IMR-90 (cell line): Measurements from ENCODE around the gene MED23. TPM values are rescaled to one million over a fixed set of nuclear protein-coding genes. Genes with fewer than 3 reads are reported as not detected.
A peak's percentile ranks its signal among the peaks of the same experiment; 100 is the strongest.

Experiments used
- ATAC-seq: fragments of 200-7000 bp; cut with Tn5 transposase; 2 replicates; pipeline ENCODE4 v1.9.1; 2020; ENCODE audit warnings: low read depth, mild to moderate bottlenecking, moderate library complexity
- BruUV-seq: library from RNA; stranded (reverse); fragments of 400-500 nt; replicated peaks from 2 replicates; lab custom pipeline; 2021; lab: Mats Ljungman, UMichigan
- CTCF ChIA-PET: fragments of 300-600 bp; formaldehyde crosslinking; extraction: SDS; loops from one replicate; lab custom pipeline; 2021; ENCODE audit warnings: antibody characterized with exemption; lab: Yijun Ruan, JAX
- POLR2A ChIA-PET: fragments of 300-600 bp; sonication (Branson Sonifier 250); formaldehyde crosslinking; loops from one replicate; lab custom pipeline; 2022; ENCODE audit warnings: antibody characterized with exemption; ENCODE audit not compliant: unreplicated experiment; lab: Charles Lee
- DNase-seq: peaks from one replicate; pipeline ENCODE4 v3.0.0; 2013
- H2AFZ ChIP-seq: replicated peaks from 2 replicates; pipeline ENCODE3; 2013; ENCODE audit warnings: low read length, mild to moderate bottlenecking; ENCODE audit not compliant: poor library complexity
- H2AK5ac ChIP-seq: 2 replicates; pipeline ENCODE4 v1.6.1; 2013; ENCODE audit warnings: low read depth, low read length, inconsistent platforms
- H2AK9ac ChIP-seq: replicated peaks from 2 replicates; pipeline ENCODE3; 2013; ENCODE audit warnings: mild to moderate bottlenecking, low read depth, low read length, moderate library complexity; ENCODE audit not compliant: poor library complexity
- H2BK120ac ChIP-seq: 2 replicates; pipeline ENCODE4 v1.6.1; 2013; ENCODE audit warnings: low read depth, low read length, inconsistent platforms
- H2BK15ac ChIP-seq: 3 replicates; pipeline ENCODE4 v1.6.1; 2013; ENCODE audit warnings: low read depth, low read length, inconsistent platforms
- H2BK20ac ChIP-seq: 2 replicates; pipeline ENCODE4 v1.6.1; 2013; ENCODE audit warnings: low read depth, mild to moderate bottlenecking, inconsistent platforms, low read length, moderate library complexity
- H2BK5ac ChIP-seq: 2 replicates; pipeline ENCODE4 v1.6.1; 2013; ENCODE audit warnings: mild to moderate bottlenecking, low read depth, low read length, inconsistent platforms; ENCODE audit not compliant: poor library complexity, severe bottlenecking
- H3K14ac ChIP-seq: replicated peaks from 2 replicates; pipeline ENCODE4 v1.6.1; 2013; ENCODE audit warnings: low read depth, low read length, inconsistent platforms
- H3K18ac ChIP-seq: 2 replicates; pipeline ENCODE4 v1.6.1; 2013; ENCODE audit warnings: low read depth, low read length, control low read depth
- H3K23ac ChIP-seq: 2 replicates; pipeline ENCODE4 v1.6.1; 2013; ENCODE audit warnings: low read depth, low read length, inconsistent platforms
- H3K27ac ChIP-seq: 2 replicates; pipeline ENCODE4 v1.5.1; 2013; ENCODE audit warnings: mild to moderate bottlenecking, control low read depth, low read length; ENCODE audit not compliant: insufficient read depth
- H3K27me3 ChIP-seq: 2 replicates; pipeline ENCODE4 v1.6.1; 2013; ENCODE audit warnings: low read length; ENCODE audit not compliant: control insufficient read depth, insufficient read depth
- H3K36me3 ChIP-seq: 2 replicates; pipeline ENCODE4 v1.6.1; 2013; ENCODE audit warnings: low read length, mixed read lengths; ENCODE audit not compliant: control insufficient read depth, insufficient read depth
- H3K4ac ChIP-seq: 2 replicates; pipeline ENCODE4 v1.6.1; 2013; ENCODE audit warnings: low read depth, low read length, inconsistent platforms
- H3K4me1 ChIP-seq: 2 replicates; pipeline ENCODE4 v1.6.1; 2013; ENCODE audit warnings: low read length, mixed read lengths; ENCODE audit not compliant: control insufficient read depth, insufficient read depth
- H3K4me2 ChIP-seq: 2 replicates; pipeline ENCODE4 v1.6.1; 2013; ENCODE audit warnings: low read depth, mild to moderate bottlenecking, control low read depth, low read length, moderate library complexity
- H3K4me3 ChIP-seq: 2 replicates; pipeline ENCODE4 v1.5.1; 2013; ENCODE audit warnings: low read depth, mild to moderate bottlenecking, control low read depth, low read length, moderate library complexity; ENCODE audit not compliant: insufficient read depth
- H3K56ac ChIP-seq: 2 replicates; pipeline ENCODE4 v1.6.1; 2013; ENCODE audit warnings: low read length, inconsistent platforms; ENCODE audit not compliant: insufficient read depth; ENCODE audit errors: extremely low read depth
- H3K79me1 ChIP-seq, 2 experiments: 2 replicates each; pipeline ENCODE4 v1.6.1; 2013; ENCODE audit warnings: low read length in 2 of 2, inconsistent platforms in 1 of 2, low read depth in 1 of 2
- H3K9ac ChIP-seq: 2 replicates; pipeline ENCODE4 v1.6.1; 2013; ENCODE audit warnings: low read depth, low read length, control low read depth
- H3K9me1 ChIP-seq: 2 replicates; pipeline ENCODE4 v1.6.1; 2013; ENCODE audit warnings: low read length, inconsistent platforms; ENCODE audit not compliant: insufficient read depth
- H3K9me3 ChIP-seq: 2 replicates; pipeline ENCODE4 v1.6.1; 2013; ENCODE audit warnings: low read length; ENCODE audit not compliant: control insufficient read depth, insufficient read depth
- H4K20me1 ChIP-seq: 2 replicates; pipeline ENCODE4 v1.6.1; 2013; ENCODE audit warnings: low read length, inconsistent platforms; ENCODE audit not compliant: insufficient read depth
- H4K5ac ChIP-seq: 2 replicates; pipeline ENCODE4 v1.6.1; 2013; ENCODE audit warnings: mild to moderate bottlenecking, low read depth, low read length, control low read depth
- H4K8ac ChIP-seq, 2 experiments: 2 replicates each; pipeline ENCODE4 v1.6.1; 2013; ENCODE audit warnings: low read depth in 2 of 2, low read length in 2 of 2, control low read depth in 1 of 2, inconsistent platforms in 1 of 2
- H4K91ac ChIP-seq: 2 replicates; pipeline ENCODE4 v1.6.1; 2013; ENCODE audit warnings: low read depth, low read length, inconsistent platforms; ENCODE audit not compliant: insufficient read depth
- CTCF ChIP-seq: conservative IDR thresholded peaks from 2 replicates; pipeline ENCODE4 v1.5.1; 2012; ENCODE audit warnings: mild to moderate bottlenecking, low read depth, low read length, improper control_type of control experiment
- ELK1 ChIP-seq: fragments of 150-350 bp; IDR thresholded peaks from 2 replicates; pipeline ENCODE4 v1.6.1; 2016; ENCODE audit warnings: low read depth, mild to moderate bottlenecking, low read length, moderate library complexity, borderline replicate concordance
- MAFK ChIP-seq: IDR thresholded peaks from 2 replicates; pipeline ENCODE4 v1.6.1; 2012; ENCODE audit warnings: low read depth, low read length, improper control_type of control experiment
- MXI1 ChIP-seq: IDR thresholded peaks from 2 replicates; pipeline ENCODE4 v1.6.1; 2012; ENCODE audit warnings: low read depth, mild to moderate bottlenecking, low read length, moderate library complexity, borderline replicate concordance
- NFE2L2 ChIP-seq: fragments of 150-350 bp; IDR thresholded peaks from 2 replicates; pipeline ENCODE4 v1.6.1; 2016; ENCODE audit warnings: low read depth, mild to moderate bottlenecking, low read length
- RAD21 ChIP-seq: IDR thresholded peaks from 2 replicates; pipeline ENCODE4 v1.6.1; 2012; ENCODE audit warnings: low read length, improper control_type of control experiment
- RCOR1 ChIP-seq: IDR thresholded peaks from 2 replicates; pipeline ENCODE4 v1.6.1; 2012; ENCODE audit warnings: mild to moderate bottlenecking, low read length, improper control_type of control experiment; ENCODE audit not compliant: insufficient replicate concordance
- SMC3 ChIP-seq: fragments of 150-350 bp; IDR thresholded peaks from 2 replicates; pipeline ENCODE4 v1.6.1; 2016; ENCODE audit warnings: low read depth, mild to moderate bottlenecking, antibody characterized with exemption, low read length, moderate library complexity
- WGBS, 2 experiments: methylation state at CpG; one replicate each; pipeline versions ENCODE4 v1.1.5 to v1.1.7; 2013; ENCODE audit warnings: missing lambda C conversion rate in 2 of 2; ENCODE audit not compliant: insufficient read length in 1 of 2; ENCODE audit errors: extremely low coverage in 2 of 2; 5-methylcytosine and 5-hydroxymethylcytosine counted together
- dilution Hi-C: fragments of 300-500 bp; cut with HindIII; formaldehyde crosslinking; loops from one replicate; pipeline ENCODE4 v1.14.3; 2018; ENCODE audit warnings: low sequenced_read_pairs; ENCODE audit not compliant: unreplicated experiment
- in situ Hi-C: fragments of 300-500 bp; cut with MboI; formaldehyde crosslinking; loops from 3 replicates; pipeline ENCODE4 v1.14.3; 2019; ENCODE audit warnings: low sequenced_read_pairs, inconsistent platforms, mixed read lengths
- intact Hi-C: fragments of 100-400 bp; cut with micrococcal nuclease; formaldehyde crosslinking; loops from 2 replicates; pipeline ENCODE4 v1.10.0; 2022
- polyA plus RNA-seq, 3 experiments: library from polyadenylated mRNA; depleted of rRNA; stranded (reverse); fragments of >200 nt; gene quantifications; 2 replicates each; pipeline ENCODE4 v1.2.3, GENCODE V29; 2012; ENCODE audit warnings: low replicate concordance in 1 of 3
- total RNA-seq: library from RNA; depleted of rRNA; stranded (reverse); fragments of >200 nt; gene quantifications from 2 replicates; pipeline ENCODE4 v1.2.3, GENCODE V29; 2012

The MED23 gene
- total and polyA plus RNA-seq, 2 of the 4 experiments (the other 2 are of a cell fraction), result 16.0 to 40.7 TPM

GRCh38 chr6:131552572-131552971 is 75.5 kb downstream of the MED23 start:
- Histone ChIP-seq H4K91ac (no peak overlapping the region), H4K8ac (no peak overlapping the region), H2BK5ac (no peak overlapping the region), H2BK20ac (no peak overlapping the region), H2BK15ac (no peak overlapping the region), H3K36me3 (no peaks in the 10 kb centered on the region), H3K14ac (no peak overlapping the region), H3K4me3 (no peak overlapping the region), H3K9me3 (no peaks in the 10 kb centered on the region), H3K27me3 (peaks cover 11% of the 10 kb centered on the region), H3K4me1 (no peaks in the 10 kb centered on the region), H3K9me1 (no peaks in the 10 kb centered on the region), H2BK120ac (no peak overlapping the region), H2AK5ac (no peak overlapping the region), H2AK9ac (no peak overlapping the region), H3K4ac (no peak overlapping the region), H3K9ac (no peak overlapping the region), H3K56ac (no peak overlapping the region), H3K79me1 (no peaks in the 10 kb centered on the region), H3K23ac (no peak overlapping the region), H4K5ac (no peak overlapping the region), H2AFZ (no peak overlapping the region), H3K18ac (no peak overlapping the region), H4K20me1 (no peaks in the 10 kb centered on the region), H3K4me2 (no peak overlapping the region), H3K27ac (no peak overlapping the region)
- ChIA-PET POLR2A (interaction anchor here (0.5 kb wide), 1 partner anchor 61 kb away, joined by 3 read pairs; no protein-coding TSS in a partner anchor), CTCF (no interaction called here)
- no peak for TF ChIP-seq RCOR1
- 0 out of 2 replicates have a peak, but pooled peaks have one; percentile 49 for TF ChIP-seq NFE2L2
- TF ChIP-seq MXI1, result no peak
- TF ChIP-seq MAFK, result no peak
- no peak for TF ChIP-seq SMC3
- TF ChIP-seq RAD21, result no peak
- TF ChIP-seq CTCF, result no peak
- TF ChIP-seq ELK1, result no peak
- intact Hi-C loops (no loop called here), in situ Hi-C loops (no loop called here), dilution Hi-C loops (no loop called here)
- WGBS, 2 experiments, result no CpG with 5 or more reads among the region's 3 CpGs
- BruUV-seq, result no TSS peak
- no peak for DNase-seq
- ATAC-seq, result no peak
